AG04450 (cell line): ENCODE measurements around the gene FER1L5. TPM values are rescaled to one million over a fixed set of nuclear protein-coding genes. Genes with fewer than 3 reads are reported as not detected.

Source experiments
- CTCF ChIA-PET: fragments of 300-600, 350-600 bp; formaldehyde crosslinking; extraction: SDS; loops from one replicate; lab custom pipeline; 2022; ENCODE audit warnings: antibody characterized with exemption, inconsistent platforms; lab: Charles Lee
- POLR2A ChIA-PET: fragments of 350-600 bp; formaldehyde crosslinking; extraction: SDS; loops from one replicate; lab custom pipeline; 2021; ENCODE audit warnings: antibody characterized with exemption, inconsistent platforms; lab: Yijun Ruan, JAX
- DNase-seq: peaks from one replicate; pipeline ENCODE4 v3.0.0-alpha.2; 2011; ENCODE audit warnings: low read depth, low spot score
- H3K27ac ChIP-seq: one replicate; pipeline ENCODE4 v1.5.1; 2012; ENCODE audit warnings: low read depth, low read length, control low read depth
- H3K27me3 ChIP-seq: one replicate; pipeline ENCODE4 v1.6.0; 2012; ENCODE audit warnings: low read length; ENCODE audit not compliant: control insufficient read depth, insufficient read depth
- H3K4me3 ChIP-seq: 2 replicates; pipeline ENCODE4 v1.5.1; 2011; ENCODE audit warnings: mild to moderate bottlenecking, low read depth, low read length, control low read depth
- H3K9me3 ChIP-seq: 2 replicates; pipeline ENCODE4 v1.5.1; 2012; ENCODE audit warnings: low read length; ENCODE audit not compliant: control insufficient read depth, insufficient read depth
- polyA plus RNA-seq: library from polyadenylated mRNA; depleted of rRNA; stranded (reverse); fragments of >200 nt; gene quantifications from 2 replicates; pipeline ENCODE4 v1.2.3, GENCODE V29; 2011
- TF ChIP-seq, protein P1 (sequence below): IDR thresholded peaks from 2 replicates; pipeline ENCODE4 v1.5.1; 2011; ENCODE audit warnings: low read depth, low read length, control low read depth, inconsistent platforms

The FER1L5 gene
- polyA plus RNA-seq, 1 experiment, result 0.17 TPM

DNA sequence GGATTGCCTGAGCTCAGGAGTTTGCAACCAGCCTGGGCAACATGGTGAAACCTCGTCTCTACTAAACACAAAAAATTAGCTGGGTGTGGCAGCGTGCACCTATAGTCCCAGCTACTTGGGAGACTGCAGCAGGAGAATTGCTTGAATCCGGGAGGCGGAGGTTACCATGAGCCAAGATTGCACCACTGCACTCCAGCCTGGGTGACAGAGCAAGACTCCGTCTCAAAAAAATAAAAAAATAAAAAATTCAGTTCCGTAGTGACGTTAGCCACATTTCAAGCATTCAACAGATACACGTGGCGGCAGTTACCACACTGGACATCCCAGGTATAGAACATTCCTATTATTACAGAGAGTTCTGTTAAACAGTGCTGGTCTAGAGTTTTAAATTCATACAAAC, 8.9 kb upstream of the FER1L5 start:
- ChIA-PET POLR2A (interaction anchor here (1.1 kb wide), 1 partner anchor 60 kb away, joined by 3 read pairs; no protein-coding TSS in a partner anchor), CTCF (interaction anchor here (0.7 kb wide), 1 partner anchor 246 kb away, joined by 3 read pairs; no protein-coding TSS in a partner anchor)
- DNase-seq, result no peak
- TF ChIP-seq, protein P1, sequence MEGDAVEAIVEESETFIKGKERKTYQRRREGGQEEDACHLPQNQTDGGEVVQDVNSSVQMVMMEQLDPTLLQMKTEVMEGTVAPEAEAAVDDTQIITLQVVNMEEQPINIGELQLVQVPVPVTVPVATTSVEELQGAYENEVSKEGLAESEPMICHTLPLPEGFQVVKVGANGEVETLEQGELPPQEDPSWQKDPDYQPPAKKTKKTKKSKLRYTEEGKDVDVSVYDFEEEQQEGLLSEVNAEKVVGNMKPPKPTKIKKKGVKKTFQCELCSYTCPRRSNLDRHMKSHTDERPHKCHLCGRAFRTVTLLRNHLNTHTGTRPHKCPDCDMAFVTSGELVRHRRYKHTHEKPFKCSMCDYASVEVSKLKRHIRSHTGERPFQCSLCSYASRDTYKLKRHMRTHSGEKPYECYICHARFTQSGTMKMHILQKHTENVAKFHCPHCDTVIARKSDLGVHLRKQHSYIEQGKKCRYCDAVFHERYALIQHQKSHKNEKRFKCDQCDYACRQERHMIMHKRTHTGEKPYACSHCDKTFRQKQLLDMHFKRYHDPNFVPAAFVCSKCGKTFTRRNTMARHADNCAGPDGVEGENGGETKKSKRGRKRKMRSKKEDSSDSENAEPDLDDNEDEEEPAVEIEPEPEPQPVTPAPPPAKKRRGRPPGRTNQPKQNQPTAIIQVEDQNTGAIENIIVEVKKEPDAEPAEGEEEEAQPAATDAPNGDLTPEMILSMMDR, result no peak
- Histone ChIP-seq H3K27ac (no peak overlapping the region), H3K4me3 (no peak overlapping the region), H3K9me3 (no peaks in the 10 kb centered on the region), H3K27me3 (no peaks in the 10 kb centered on the region)

DNA sequence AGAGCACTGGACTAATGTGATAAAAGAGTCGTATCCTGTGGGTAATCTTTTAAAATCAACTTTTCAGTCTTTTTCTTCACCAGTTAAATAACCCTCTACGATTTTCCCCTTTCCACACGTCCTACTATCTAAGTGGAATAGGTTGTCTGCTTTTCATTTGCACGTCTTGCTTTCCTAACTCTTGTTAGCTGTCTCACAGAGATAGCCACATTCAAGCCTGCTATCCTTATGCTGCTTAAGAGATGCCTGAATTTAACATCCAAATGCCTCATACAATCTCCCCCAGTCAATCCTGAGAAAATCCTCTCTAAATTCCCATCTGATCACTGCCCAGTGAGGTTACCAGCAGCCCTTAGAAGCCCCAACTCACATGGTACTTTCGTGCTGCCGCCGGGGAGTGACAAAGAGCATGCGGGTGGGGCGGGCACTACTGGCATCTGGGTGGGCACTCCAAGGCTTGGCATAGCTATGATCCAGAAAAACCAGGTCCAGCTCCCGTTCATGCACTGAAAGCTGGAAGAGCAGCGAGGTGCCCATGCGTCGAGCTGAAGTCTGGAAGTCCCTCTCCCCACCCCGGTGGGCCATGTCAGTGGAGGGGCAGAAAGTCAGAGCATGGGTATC, 5.9 kb upstream of the FER1L5 start:
- TF ChIP-seq, protein P1, result no peak
- no peak for DNase-seq
- Histone ChIP-seq H3K27me3 (no peaks in the 10 kb centered on the region), H3K27ac (no peak overlapping the region), H3K9me3 (no peaks in the 10 kb centered on the region), H3K4me3 (peak overlapping the region; percentile 80)
- ChIA-PET CTCF (interaction anchor here (0.8 to 1.0 kb wide), 2 partner anchors 8 to 221 kb away, joined by 4 read pairs; partner anchors contain the start of gene ANKRD39), POLR2A (interaction anchor here (1.0 to 2.7 kb wide), 2 partner anchors 28 to 125 kb away, joined by 3 to 21 read pairs; no protein-coding TSS in a partner anchor)

DNA sequence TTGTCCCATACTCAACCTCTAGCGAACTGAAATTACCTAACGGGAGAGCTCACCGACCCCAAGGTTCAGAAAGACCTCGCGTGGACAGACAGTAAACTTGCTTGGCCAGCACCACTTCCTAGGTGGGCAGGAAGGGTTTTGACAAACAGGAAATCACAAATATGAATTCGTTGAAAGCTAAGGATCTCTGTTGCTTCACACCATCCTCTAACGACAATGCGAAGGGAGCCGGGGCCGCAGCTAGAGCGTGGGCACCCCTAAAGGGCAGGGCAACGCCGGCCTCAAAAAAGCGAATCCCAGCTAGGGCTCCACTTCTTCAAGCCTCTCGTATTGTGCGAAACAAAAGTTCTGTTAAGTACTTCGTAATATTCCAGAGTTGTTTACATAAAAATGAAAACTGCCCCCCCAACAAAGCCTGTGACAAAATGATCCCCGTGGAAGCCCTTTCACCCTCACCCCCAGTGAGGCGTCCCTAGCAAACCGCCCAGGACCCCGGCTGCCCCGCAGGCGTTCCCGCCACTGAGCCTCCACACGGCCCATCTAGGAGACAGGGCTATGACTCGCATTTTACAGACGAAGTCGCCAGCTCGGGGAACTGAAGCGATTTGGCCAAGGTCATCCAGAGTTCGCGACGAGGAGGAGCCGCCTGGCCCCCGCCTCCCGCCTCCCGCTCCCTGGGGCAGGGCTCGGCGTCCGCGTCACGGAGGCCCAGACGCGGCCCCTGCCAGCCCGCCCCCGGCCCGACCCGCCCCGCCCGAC, 5.0 kb upstream of the FER1L5 start:
- ChIA-PET CTCF (interaction anchor here (0.8 to 1.0 kb wide), 2 partner anchors 9 to 220 kb away, joined by 4 read pairs; partner anchors contain the start of gene ANKRD39), POLR2A (interaction anchor here (0.6 to 2.7 kb wide), 6 partner anchors 17 to 318 kb away, joined by 3 to 21 read pairs (median 4); no protein-coding TSS in a partner anchor)
- Histone ChIP-seq H3K9me3 (no peaks in the 10 kb centered on the region), H3K27me3 (no peaks in the 10 kb centered on the region), H3K27ac (peak overlapping the region; percentile 85), H3K4me3 (peak overlapping the region; percentile 80)
- TF ChIP-seq, protein P1, result no peak
- peak; percentile 48 for DNase-seq

DNA sequence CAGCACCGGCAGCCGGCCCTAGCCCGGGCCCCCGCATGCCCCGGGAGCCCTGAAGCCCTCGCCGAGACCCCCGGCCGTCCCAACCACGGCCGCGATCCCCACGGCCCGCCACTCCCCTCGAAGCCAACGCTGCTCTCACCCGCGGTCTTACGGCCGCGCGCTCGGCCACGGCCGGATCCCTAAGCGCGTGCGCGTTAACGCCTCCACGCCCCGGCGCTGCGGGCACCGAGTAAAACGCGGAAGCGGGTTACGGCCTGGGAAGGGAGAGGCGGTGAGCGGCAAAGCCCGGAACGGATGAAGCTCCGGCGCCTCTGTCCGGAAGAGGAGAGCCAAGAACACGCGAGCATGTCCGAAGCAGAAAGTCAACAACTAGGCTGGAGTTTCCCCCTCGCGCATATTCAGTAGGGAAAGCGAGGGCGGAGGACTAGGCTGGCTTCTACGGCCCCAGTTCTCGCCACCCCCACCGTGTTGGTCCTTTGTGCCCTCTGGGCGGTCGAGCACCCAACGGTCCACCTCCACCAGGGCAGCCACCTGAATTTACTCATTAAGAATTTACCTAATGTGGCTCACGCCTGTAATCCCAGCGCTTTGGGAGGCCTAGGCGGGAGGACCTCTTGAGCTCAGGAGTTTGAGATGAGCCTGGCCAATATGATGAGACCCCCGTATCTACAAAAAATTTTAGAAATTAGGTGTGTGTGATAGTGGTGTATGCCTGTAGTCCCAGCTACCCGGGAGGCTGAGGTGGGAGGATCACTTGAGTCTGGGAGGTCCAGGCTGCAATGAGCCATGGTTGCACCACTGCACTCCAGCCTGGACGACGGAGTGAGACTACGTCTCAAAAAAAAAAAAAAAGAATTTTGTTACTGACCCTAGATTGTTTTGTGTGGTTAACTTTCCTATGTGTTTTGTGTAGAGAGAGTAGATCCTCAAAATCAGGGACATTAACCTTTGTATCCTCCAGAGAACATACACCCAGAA, 4.1 kb upstream of the FER1L5 start, which contains the start of gene KANSL3:
TSS of gene KANSL3 (minus strand) at position 169 of the 978 bp plus-strand sequence. CDS start 1,177 bp downstream, outside the sequence.
- TF ChIP-seq, protein P1, result no peak
- H3K27me3 ChIP-seq, result no peaks in the 10 kb centered on the region
- ChIA-PET CTCF (no interaction called here), POLR2A (interaction anchor here (0.7 to 2.7 kb wide), 3 partner anchors 18 to 122 kb away, joined by 3 to 21 read pairs (median 3); partner anchors contain the start of gene CNNM4)
- H3K9me3 ChIP-seq, result no peaks in the 10 kb centered on the region
- peak within 1 kb of the TSS; percentile 80 for H3K4me3 ChIP-seq
- H3K27ac ChIP-seq, result peak within 1 kb of the TSS; percentile 85
- peak; percentile 87 for DNase-seq
